T-helper 17 cell (primary cell): ENCODE measurements around the gene PYROXD2. TPM values are rescaled to one million over a fixed set of nuclear protein-coding genes. Genes with fewer than 3 reads are reported as not detected.
A peak's percentile ranks its signal among the peaks of the same experiment; 100 is the strongest.

Experiments
- ATAC-seq: fragments of 150-1000 bp; cut with Tn5 transposase; 2 replicates; pipeline ENCODE4 v1.10.0; 2021; ENCODE audit warnings: mild to moderate bottlenecking, moderate library complexity
- DNase-seq, 3 donors: peaks; one replicate each; pipeline versions ENCODE4 v3.0.0 to v3.0.0-alpha.2; 2020 to 2021
- H3K9me3 ChIP-seq: one replicate; pipeline ENCODE4 v1.7.0; 2013; ENCODE audit warnings: low read length, mild to moderate bottlenecking; ENCODE audit not compliant: control insufficient read depth, poor library complexity, severe bottlenecking
- H3K27ac Mint-ChIP-seq: one replicate; pipeline ENCODE4 v1.8.0; 2022; ENCODE audit warnings: mild to moderate bottlenecking, moderate library complexity, mixed read lengths
- H3K27me3 Mint-ChIP-seq: one replicate; pipeline ENCODE4 v1.8.0; 2022; ENCODE audit warnings: mixed read lengths
- H3K36me3 Mint-ChIP-seq: one replicate; pipeline ENCODE4 v1.8.0; 2022; ENCODE audit warnings: low read depth, mixed read lengths
- H3K4me1 Mint-ChIP-seq: one replicate; pipeline ENCODE4 v1.8.0; 2022; ENCODE audit warnings: mild to moderate bottlenecking, mixed read lengths
- H3K4me3 Mint-ChIP-seq: one replicate; pipeline ENCODE4 v1.8.0; 2022; ENCODE audit warnings: mild to moderate bottlenecking, moderate library complexity, mixed read lengths
- total RNA-seq, 4 donors: library from RNA in 2 of 4; stranded (reverse) in 2 of 4; gene quantifications; one replicate each; pipeline ENCODE4 v1.2.3 and lab custom pipeline; 2022 to 2026

PYROXD2 gene
- total RNA-seq, 2 donors from 2014 or later, result 21.5 to 25.4 TPM

- H3K36me3 Mint-ChIP-seq, result peaks cover 12% of the 10 kb centered on the region
Measured at GRCh38 chr10:98429320-98430072, 14.5 kb upstream of the PYROXD2 start.

GRCh38 chr10:98427011-98427515 is 12.1 kb upstream of the PYROXD2 start:
- H3K9me3 ChIP-seq, result no peaks in the 10 kb centered on the region
- peaks cover 7% of the 10 kb centered on the region for H3K36me3 Mint-ChIP-seq
- H3K4me1 Mint-ChIP-seq, result no peaks in the 10 kb centered on the region
- no peak overlapping the region for H3K27ac Mint-ChIP-seq
- H3K27me3 Mint-ChIP-seq, result no peaks in the 10 kb centered on the region
- ATAC-seq (no peak), DNase-seq (no peak)
- no peak overlapping the region for H3K4me3 Mint-ChIP-seq

More at GRCh38 chr10:98429320-98430072, 14.5 kb upstream of the PYROXD2 start:
- H3K4me3 Mint-ChIP-seq, result no peak overlapping the region
- no peaks in the 10 kb centered on the region for H3K9me3 ChIP-seq
- DNase-seq, result no peak
- H3K27ac Mint-ChIP-seq, result peak overlapping the region; percentile 53
- no peaks in the 10 kb centered on the region for H3K4me1 Mint-ChIP-seq
- no peaks in the 10 kb centered on the region for H3K27me3 Mint-ChIP-seq
- ATAC-seq, result no peak

- no peak overlapping the region for H3K27ac Mint-ChIP-seq
- H3K4me1 Mint-ChIP-seq, result no peaks in the 10 kb centered on the region
- H3K4me3 Mint-ChIP-seq, result no peak overlapping the region
- no peaks in the 10 kb centered on the region for H3K9me3 ChIP-seq
- ATAC-seq (peak; percentile 81), DNase-seq (peak in 1 of 3 donors; percentile 25)
- no peaks in the 10 kb centered on the region for H3K27me3 Mint-ChIP-seq
- H3K36me3 Mint-ChIP-seq, result peaks cover 5% of the 10 kb centered on the region
Measured at GRCh38 chr10:98425511-98426352, 10.8 kb upstream of the PYROXD2 start.

GRCh38 chr10:98424295-98425254 is 9.6 kb upstream of the PYROXD2 start:
- DNase-seq (no peak), ATAC-seq (no peak)
- Mint-ChIP-seq H3K27ac (no peak overlapping the region), H3K4me3 (no peak overlapping the region), H3K4me1 (no peaks in the 10 kb centered on the region), H3K27me3 (no peaks in the 10 kb centered on the region), H3K36me3 (peaks cover 4% of the 10 kb centered on the region)
- no peaks in the 10 kb centered on the region for H3K9me3 ChIP-seq

GRCh38 chr10:98423691-98424120 is 8.7 kb upstream of the PYROXD2 start:
- Mint-ChIP-seq H3K27ac (no peak overlapping the region), H3K4me1 (peaks cover 2% of the 10 kb centered on the region), H3K36me3 (peaks cover 7% of the 10 kb centered on the region), H3K27me3 (no peaks in the 10 kb centered on the region), H3K4me3 (no peak overlapping the region)
- ATAC-seq (no peak), DNase-seq (no peak)
- H3K9me3 ChIP-seq, result no peaks in the 10 kb centered on the region

- Mint-ChIP-seq H3K4me3 (no peak overlapping the region), H3K4me1 (peaks cover 2% of the 10 kb centered on the region), H3K27ac (no peak overlapping the region), H3K27me3 (no peaks in the 10 kb centered on the region), H3K36me3 (peaks cover 7% of the 10 kb centered on the region)
- H3K9me3 ChIP-seq, result no peaks in the 10 kb centered on the region
- DNase-seq (no peak), ATAC-seq (no peak)
Measured at GRCh38 chr10:98422182-98422581, 7.2 kb upstream of the PYROXD2 start.

GRCh38 chr10:98420786-98421185 is 5.8 kb upstream of the PYROXD2 start:
- H3K9me3 ChIP-seq, result no peaks in the 10 kb centered on the region
- no peak overlapping the region for H3K27ac Mint-ChIP-seq
- H3K4me3 Mint-ChIP-seq, result no peak overlapping the region
- H3K27me3 Mint-ChIP-seq, result no peaks in the 10 kb centered on the region
- peaks cover 7% of the 10 kb centered on the region for H3K36me3 Mint-ChIP-seq
- H3K4me1 Mint-ChIP-seq, result peaks cover 5% of the 10 kb centered on the region
- DNase-seq (no peak), ATAC-seq (no peak)

GRCh38 chr10:98419469-98420261 is 4.7 kb upstream of the PYROXD2 start:
- ATAC-seq, result no peak
- Mint-ChIP-seq H3K27ac (no peak overlapping the region), H3K27me3 (no peaks in the 10 kb centered on the region), H3K4me1 (peaks cover 9% of the 10 kb centered on the region), H3K4me3 (peak overlapping the region; percentile 59), H3K36me3 (peaks cover 7% of the 10 kb centered on the region)
- H3K9me3 ChIP-seq, result no peaks in the 10 kb centered on the region
- no peak for DNase-seq

DNA sequence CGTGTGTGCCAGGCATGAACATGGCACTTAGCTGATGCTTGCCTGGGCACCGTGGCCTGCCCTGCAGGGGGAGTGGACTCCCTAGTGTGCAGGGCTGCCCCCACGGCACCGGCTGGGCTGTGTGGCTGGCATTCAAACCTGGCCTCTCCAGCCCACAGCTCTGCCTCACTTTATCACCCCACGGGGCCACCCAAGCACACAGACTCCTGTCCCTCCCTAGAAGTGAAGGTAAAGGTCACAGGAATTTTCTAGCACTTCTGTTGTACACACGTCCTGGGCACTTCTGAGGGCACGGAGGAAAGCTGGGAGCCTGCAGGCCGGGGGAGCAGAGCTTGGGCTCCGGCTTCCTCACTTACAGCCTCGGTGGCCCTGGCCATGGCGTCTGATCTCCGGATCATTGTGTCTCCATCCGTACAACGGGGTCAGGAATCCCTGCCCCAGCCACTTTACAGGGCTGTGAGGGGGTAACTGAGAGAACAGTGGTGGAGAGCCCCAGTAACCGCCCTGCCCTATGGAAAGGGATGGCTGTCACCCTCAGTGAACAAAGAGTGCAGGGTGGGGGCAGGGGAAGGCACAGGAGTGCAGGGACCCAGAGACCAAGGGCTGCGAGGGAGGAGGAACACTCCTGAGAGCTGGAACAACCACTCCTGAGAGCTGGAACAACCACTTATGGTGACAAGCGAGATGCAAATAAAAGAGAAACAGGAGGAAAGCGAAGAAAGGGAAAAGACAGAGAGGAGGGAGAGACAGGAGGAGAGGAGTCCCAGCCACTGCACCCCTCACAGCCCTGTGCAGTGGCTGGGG is 3.9 kb upstream of the PYROXD2 start:
- Mint-ChIP-seq H3K4me3 (no peak overlapping the region), H3K27me3 (no peaks in the 10 kb centered on the region), H3K27ac (no peak overlapping the region), H3K4me1 (peaks cover 15% of the 10 kb centered on the region), H3K36me3 (peaks cover 7% of the 10 kb centered on the region)
- H3K9me3 ChIP-seq, result no peaks in the 10 kb centered on the region
- ATAC-seq (no peak), DNase-seq (no peak)

DNA sequence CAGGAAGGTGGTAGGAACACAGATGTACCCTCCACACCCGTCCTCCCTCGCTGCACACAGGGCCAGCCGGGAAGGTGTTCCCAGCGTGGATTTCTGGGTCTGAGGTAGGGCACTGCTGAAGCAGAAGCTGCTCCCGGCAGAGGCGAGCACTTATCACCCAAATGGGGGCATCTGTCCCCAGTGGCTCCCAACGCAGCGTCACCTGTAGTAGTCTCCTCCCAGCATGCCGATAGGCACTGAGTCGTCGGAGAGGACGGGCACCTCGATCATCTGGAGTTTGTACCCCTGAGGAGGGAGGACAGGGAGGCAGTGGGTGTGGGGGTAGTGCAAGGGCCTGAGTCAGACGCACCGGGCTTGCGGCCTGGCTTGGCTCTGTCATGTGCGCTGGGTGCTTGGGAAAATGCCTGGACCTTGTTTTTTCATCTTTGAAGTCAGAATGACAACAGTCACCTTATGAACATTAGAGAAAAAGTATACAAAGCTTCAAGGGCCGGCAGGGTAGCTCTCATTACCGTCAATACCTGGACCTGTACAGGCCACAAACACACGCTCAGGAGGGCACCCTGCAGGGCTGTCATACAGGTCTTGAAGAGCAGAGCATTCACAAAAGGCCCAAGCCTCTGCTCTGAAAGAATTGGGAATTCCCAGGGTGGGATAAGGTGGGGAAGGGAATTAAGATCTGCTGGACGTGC is 3.1 kb upstream of the PYROXD2 start:
- ATAC-seq, result no peak
- H3K4me3 Mint-ChIP-seq, result no peak overlapping the region
- no peak for DNase-seq
- H3K9me3 ChIP-seq, result no peaks in the 10 kb centered on the region
- no peaks in the 10 kb centered on the region for H3K27me3 Mint-ChIP-seq
- no peak overlapping the region for H3K27ac Mint-ChIP-seq
- peaks cover 15% of the 10 kb centered on the region for H3K4me1 Mint-ChIP-seq
- peaks cover 7% of the 10 kb centered on the region for H3K36me3 Mint-ChIP-seq

DNA sequence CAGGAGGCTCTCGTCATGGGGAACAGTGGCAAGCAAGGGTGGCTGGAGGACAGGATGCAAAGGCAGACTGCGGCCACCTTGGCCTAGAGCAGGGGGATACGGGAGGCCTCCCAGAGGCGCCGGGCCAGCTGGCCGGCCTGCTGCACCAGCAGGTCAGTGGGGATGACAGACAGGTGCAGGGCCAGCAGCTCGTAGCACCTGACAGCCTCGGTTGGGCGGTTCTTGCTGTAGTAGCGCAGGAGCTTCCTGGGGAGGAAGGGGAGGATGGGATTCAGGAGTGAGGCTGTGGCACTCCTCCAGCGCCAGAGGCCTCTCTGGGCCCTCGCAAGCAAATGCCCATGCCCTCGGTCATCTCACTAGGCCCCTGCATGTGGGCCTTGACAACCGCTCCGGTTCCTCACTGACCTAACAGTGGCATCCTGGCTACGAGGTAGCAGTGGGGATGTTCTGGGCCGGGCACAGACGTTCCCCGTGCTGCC is 2.5 kb upstream of the PYROXD2 start:
- Mint-ChIP-seq H3K4me3 (no peak overlapping the region), H3K27me3 (no peaks in the 10 kb centered on the region), H3K4me1 (peaks cover 15% of the 10 kb centered on the region), H3K36me3 (peaks cover 7% of the 10 kb centered on the region), H3K27ac (no peak overlapping the region)
- no peaks in the 10 kb centered on the region for H3K9me3 ChIP-seq
- ATAC-seq (no peak), DNase-seq (no peak)
